Type B pancreatic cell (in vitro differentiated cells): ENCODE results near the gene SHANK1. TPM values are rescaled to one million over a fixed set of nuclear protein-coding genes. Genes with fewer than 3 reads are reported as not detected.

Experiments used
- DNase-seq: peaks from one replicate; pipeline ENCODE4 v3.0.0; 2021; ENCODE audit warnings: mixed read lengths; ENCODE audit not compliant: unreplicated experiment; ENCODE audit errors: extremely low spot score
- H3K27ac Mint-ChIP-seq: 2 replicates; pipeline ENCODE4 v1.8.0; 2021; ENCODE audit warnings: mild to moderate bottlenecking, mixed read lengths
- H3K27me3 Mint-ChIP-seq: 2 replicates; pipeline ENCODE4 v1.8.0; 2021; ENCODE audit warnings: mixed read lengths
- H3K36me3 Mint-ChIP-seq: 2 replicates; pipeline ENCODE4 v1.8.0; 2021; ENCODE audit warnings: mixed read lengths
- H3K4me1 Mint-ChIP-seq: one replicate; pipeline ENCODE4 v1.8.0; 2021; ENCODE audit warnings: mixed read lengths; ENCODE audit not compliant: unreplicated experiment
- H3K4me3 Mint-ChIP-seq: 2 replicates; pipeline ENCODE4 v1.8.0; 2021; ENCODE audit warnings: mild to moderate bottlenecking, mixed read lengths
- H3K9me3 Mint-ChIP-seq: 2 replicates; pipeline ENCODE4 v1.8.0; 2021; ENCODE audit warnings: mixed read lengths
- total RNA-seq: library from RNA; stranded (reverse); gene quantifications from 2 replicates; pipeline ENCODE4 v1.2.1, GENCODE V29; 2021; ENCODE audit warnings: low replicate concordance
- TF ChIP-seq, protein P1 (sequence below): fragments of 200-600 bp; sonication (generic); conservative IDR thresholded peaks from 2 replicates; pipeline ENCODE4 v1.5.0; 2021; ENCODE audit warnings: antibody characterized with exemption, mild to moderate bottlenecking

Gene SHANK1
- total RNA-seq, 1 donor from 2014 or later: 7.8 TPM

- no peaks in the 10 kb centered on the region for H3K36me3 Mint-ChIP-seq
- peaks cover 61% of the 10 kb centered on the region for H3K27me3 Mint-ChIP-seq
- no peak overlapping the region for H3K27ac Mint-ChIP-seq
- no peaks in the 10 kb centered on the region for H3K9me3 Mint-ChIP-seq
- TF ChIP-seq, protein P1, sequence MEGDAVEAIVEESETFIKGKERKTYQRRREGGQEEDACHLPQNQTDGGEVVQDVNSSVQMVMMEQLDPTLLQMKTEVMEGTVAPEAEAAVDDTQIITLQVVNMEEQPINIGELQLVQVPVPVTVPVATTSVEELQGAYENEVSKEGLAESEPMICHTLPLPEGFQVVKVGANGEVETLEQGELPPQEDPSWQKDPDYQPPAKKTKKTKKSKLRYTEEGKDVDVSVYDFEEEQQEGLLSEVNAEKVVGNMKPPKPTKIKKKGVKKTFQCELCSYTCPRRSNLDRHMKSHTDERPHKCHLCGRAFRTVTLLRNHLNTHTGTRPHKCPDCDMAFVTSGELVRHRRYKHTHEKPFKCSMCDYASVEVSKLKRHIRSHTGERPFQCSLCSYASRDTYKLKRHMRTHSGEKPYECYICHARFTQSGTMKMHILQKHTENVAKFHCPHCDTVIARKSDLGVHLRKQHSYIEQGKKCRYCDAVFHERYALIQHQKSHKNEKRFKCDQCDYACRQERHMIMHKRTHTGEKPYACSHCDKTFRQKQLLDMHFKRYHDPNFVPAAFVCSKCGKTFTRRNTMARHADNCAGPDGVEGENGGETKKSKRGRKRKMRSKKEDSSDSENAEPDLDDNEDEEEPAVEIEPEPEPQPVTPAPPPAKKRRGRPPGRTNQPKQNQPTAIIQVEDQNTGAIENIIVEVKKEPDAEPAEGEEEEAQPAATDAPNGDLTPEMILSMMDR: no peak
- no peaks in the 10 kb centered on the region for H3K4me1 Mint-ChIP-seq
- DNase-seq: no peak
- no peak overlapping the region for H3K4me3 Mint-ChIP-seq
Measured at GRCh38 chr19:50664204-50664603, 55.4 kb downstream of the SHANK1 start.

- no peak overlapping the region for H3K4me3 Mint-ChIP-seq
- peaks cover 1% of the 10 kb centered on the region for H3K4me1 Mint-ChIP-seq
- no peak overlapping the region for H3K27ac Mint-ChIP-seq
- no peaks in the 10 kb centered on the region for H3K36me3 Mint-ChIP-seq
- DNase-seq: no peak
- TF ChIP-seq, protein P1: peak; percentile 60
- peaks cover 63% of the 10 kb centered on the region for H3K27me3 Mint-ChIP-seq
- H3K9me3 Mint-ChIP-seq: no peaks in the 10 kb centered on the region
Measured at GRCh38 chr19:50663482-50663790, 56.2 kb downstream of the SHANK1 start.

DNA sequence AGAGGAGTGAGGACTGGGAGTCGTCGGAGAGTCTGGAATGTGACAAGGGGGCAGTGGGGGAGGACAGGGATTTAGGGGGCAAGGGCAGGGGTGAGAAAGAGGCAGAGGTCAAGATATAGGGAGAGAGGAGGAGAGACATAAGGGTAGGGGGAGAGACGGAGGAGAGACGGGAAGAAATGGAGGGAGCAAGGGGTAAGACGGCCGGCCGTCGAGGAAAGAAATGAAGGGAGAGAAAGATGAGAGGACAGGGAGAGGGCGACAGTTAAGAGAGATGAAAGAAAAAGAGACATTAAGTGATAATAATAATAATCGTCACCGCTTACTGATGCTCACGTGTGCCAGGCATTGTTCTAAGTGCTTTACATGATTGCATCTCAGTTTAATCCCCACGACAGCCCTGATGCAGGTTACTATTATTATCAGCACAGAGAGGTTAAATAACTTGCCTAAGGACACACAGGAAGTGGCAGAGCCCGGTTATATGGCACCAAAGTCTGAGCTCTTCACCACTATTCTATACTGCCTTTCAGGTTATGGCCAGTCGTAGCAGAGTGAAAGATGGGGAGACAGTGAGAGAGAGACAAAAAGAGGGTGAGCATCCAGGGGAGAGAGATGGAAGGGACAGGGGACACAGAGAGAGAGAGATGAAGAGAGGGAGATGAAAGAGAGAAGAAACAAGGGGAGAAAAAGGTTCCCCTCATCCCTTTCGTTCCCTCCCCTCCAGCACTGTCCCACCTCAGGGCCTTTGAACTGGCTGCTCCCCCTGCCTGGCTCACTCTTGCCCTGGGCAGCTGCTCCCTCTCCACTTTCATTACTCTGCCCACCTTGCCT is 56.7 kb downstream of the SHANK1 start:
- TF ChIP-seq, protein P1: no peak
- Mint-ChIP-seq H3K27ac (no peak overlapping the region), H3K4me1 (peaks cover 6% of the 10 kb centered on the region), H3K36me3 (no peaks in the 10 kb centered on the region), H3K27me3 (peaks cover 69% of the 10 kb centered on the region), H3K4me3 (no peak overlapping the region), H3K9me3 (no peaks in the 10 kb centered on the region)
- no peak for DNase-seq

GRCh38 chr19:50661766-50662650 is 57.6 kb downstream of the SHANK1 start:
- H3K27me3 Mint-ChIP-seq: peaks cover 77% of the 10 kb centered on the region

GRCh38 chr19:50661023-50661422 is 58.6 kb downstream of the SHANK1 start:
- peaks cover 9% of the 10 kb centered on the region for H3K4me1 Mint-ChIP-seq
- H3K4me3 Mint-ChIP-seq: no peak overlapping the region
- peaks cover 85% of the 10 kb centered on the region for H3K27me3 Mint-ChIP-seq
- H3K9me3 Mint-ChIP-seq: no peaks in the 10 kb centered on the region
- no peaks in the 10 kb centered on the region for H3K36me3 Mint-ChIP-seq
- DNase-seq: no peak
- H3K27ac Mint-ChIP-seq: no peak overlapping the region
- TF ChIP-seq, protein P1: no peak

More at GRCh38 chr19:50661766-50662650, 57.6 kb downstream of the SHANK1 start:
- no peak for DNase-seq
- Mint-ChIP-seq H3K9me3 (no peaks in the 10 kb centered on the region), H3K4me3 (no peak overlapping the region), H3K4me1 (peaks cover 9% of the 10 kb centered on the region), H3K27ac (no peak overlapping the region), H3K36me3 (no peaks in the 10 kb centered on the region)
- TF ChIP-seq, protein P1: no peak
